Stimulated activated naive CD8-positive, alpha-beta T cell treated with anti-CD3 and anti-CD28 coated beads, Interleukin-15, amount 100 ng/mL, for 72 hours (primary cell): ENCODE results near the gene IFT20.

Experiments
- ATAC-seq: fragments of 150-1000 bp; cut with Tn5 transposase; 2 replicates; pipeline ENCODE4 v1.10.0; 2021; ENCODE audit warnings: mild to moderate bottlenecking, moderate library complexity
- DNase-seq, 2 donors: peaks; one replicate each; pipeline ENCODE4 v3.0.0; 2021 to 2022
- H3K27ac Mint-ChIP-seq, 2 donors: one replicate each; pipeline ENCODE4 v1.8.0; 2022; ENCODE audit warnings: mild to moderate bottlenecking in 2 of 2, mixed read lengths in 2 of 2, moderate library complexity in 2 of 2
- H3K27me3 Mint-ChIP-seq: one replicate; pipeline ENCODE4 v1.8.0; 2022; ENCODE audit warnings: mixed read lengths
- H3K4me1 Mint-ChIP-seq: one replicate; pipeline ENCODE4 v1.8.0; 2022; ENCODE audit warnings: mild to moderate bottlenecking, mixed read lengths
- H3K4me3 Mint-ChIP-seq, 2 donors: one replicate each; pipeline ENCODE4 v1.8.0; 2022; ENCODE audit warnings: mild to moderate bottlenecking in 2 of 2, mixed read lengths in 2 of 2, moderate library complexity in 1 of 2
- H3K9me3 Mint-ChIP-seq, 2 donors: one replicate each; pipeline ENCODE4 v1.8.0; 2022; ENCODE audit warnings: mixed read lengths in 2 of 2

IFT20 gene

GRCh38 chr17:28331891-28332420 is 3.3 kb downstream of the IFT20 start:
- peaks cover 27% of the 10 kb centered on the region for H3K4me1 Mint-ChIP-seq
- no peaks in the 10 kb centered on the region for H3K9me3 Mint-ChIP-seq
- ATAC-seq (no peak), DNase-seq (no peak)
- no peak overlapping the region for H3K4me3 Mint-ChIP-seq
- no peaks in the 10 kb centered on the region for H3K27me3 Mint-ChIP-seq
- no peak overlapping the region for H3K27ac Mint-ChIP-seq

- ATAC-seq = no peak
- H3K4me1 Mint-ChIP-seq = peaks cover 27% of the 10 kb centered on the region
- no peak for DNase-seq
- no peaks in the 10 kb centered on the region for H3K9me3 Mint-ChIP-seq
- H3K4me3 Mint-ChIP-seq = no peak overlapping the region
- peak overlapping the region in 1 of 2 donors; percentile 76 for H3K27ac Mint-ChIP-seq
- no peaks in the 10 kb centered on the region for H3K27me3 Mint-ChIP-seq
Measured at GRCh38 chr17:28330671-28331070, 4.6 kb downstream of the IFT20 start.

- H3K27ac Mint-ChIP-seq = no peak overlapping the region
- ATAC-seq (no peak), DNase-seq (no peak)
- no peak overlapping the region for H3K4me3 Mint-ChIP-seq
- H3K4me1 Mint-ChIP-seq = peaks cover 11% of the 10 kb centered on the region
- no peaks in the 10 kb centered on the region for H3K27me3 Mint-ChIP-seq
- no peaks in the 10 kb centered on the region for H3K9me3 Mint-ChIP-seq
Measured at GRCh38 chr17:28328325-28328724, 6.9 kb downstream of the IFT20 start.

- DNase-seq (no peak), ATAC-seq (no peak)
- H3K4me1 Mint-ChIP-seq = peaks cover 11% of the 10 kb centered on the region
- no peaks in the 10 kb centered on the region for H3K27me3 Mint-ChIP-seq
- no peaks in the 10 kb centered on the region for H3K9me3 Mint-ChIP-seq
- H3K4me3 Mint-ChIP-seq = no peak overlapping the region
- no peak overlapping the region for H3K27ac Mint-ChIP-seq
Measured at GRCh38 chr17:28327709-28328108, 7.6 kb downstream of the IFT20 start.

GRCh38 chr17:28327031-28327607 is 8.2 kb downstream of the IFT20 start:
- Mint-ChIP-seq H3K9me3 (no peaks in the 10 kb centered on the region), H3K27ac (no peak overlapping the region), H3K4me3 (no peak overlapping the region), H3K4me1 (peaks cover 11% of the 10 kb centered on the region), H3K27me3 (no peaks in the 10 kb centered on the region)
- peak in 1 of 2 donors; percentile 45 for DNase-seq
- peak; percentile 99 for ATAC-seq

- Mint-ChIP-seq H3K9me3 (no peaks in the 10 kb centered on the region), H3K27me3 (no peaks in the 10 kb centered on the region), H3K27ac (peak overlapping the region in 1 of 2 donors; percentile 15), H3K4me1 (peaks cover 19% of the 10 kb centered on the region), H3K4me3 (no peak overlapping the region)
- no peak for DNase-seq
- no peak for ATAC-seq
Measured at GRCh38 chr17:28326114-28326513, 9.2 kb downstream of the IFT20 start.

- ATAC-seq = no peak
- H3K27ac Mint-ChIP-seq = no peak overlapping the region
- no peak overlapping the region for H3K4me3 Mint-ChIP-seq
- no peaks in the 10 kb centered on the region for H3K27me3 Mint-ChIP-seq
- no peak for DNase-seq
- no peaks in the 10 kb centered on the region for H3K9me3 Mint-ChIP-seq
- peaks cover 28% of the 10 kb centered on the region for H3K4me1 Mint-ChIP-seq
Measured at GRCh38 chr17:28325211-28325610, 10.1 kb downstream of the IFT20 start.

GRCh38 chr17:28324781-28325180 is 10.5 kb downstream of the IFT20 start:
- Mint-ChIP-seq H3K9me3 (no peaks in the 10 kb centered on the region), H3K27ac (no peak overlapping the region), H3K4me3 (no peak overlapping the region), H3K4me1 (peaks cover 32% of the 10 kb centered on the region), H3K27me3 (no peaks in the 10 kb centered on the region)
- no peak for ATAC-seq
- no peak for DNase-seq

- Mint-ChIP-seq H3K27ac (no peak overlapping the region), H3K9me3 (no peaks in the 10 kb centered on the region), H3K4me1 (peaks cover 37% of the 10 kb centered on the region), H3K4me3 (no peak overlapping the region), H3K27me3 (no peaks in the 10 kb centered on the region)
- DNase-seq (no peak), ATAC-seq (no peak)
Measured at GRCh38 chr17:28324267-28324745, 11.0 kb downstream of the IFT20 start.

- H3K27me3 Mint-ChIP-seq = no peaks in the 10 kb centered on the region
- peak overlapping the region; percentile 49 to 52 for H3K27ac Mint-ChIP-seq
- H3K9me3 Mint-ChIP-seq = no peaks in the 10 kb centered on the region
- ATAC-seq = no peak
- DNase-seq = no peak
- peaks cover 48% of the 10 kb centered on the region for H3K4me1 Mint-ChIP-seq
- H3K4me3 Mint-ChIP-seq = peak overlapping the region; percentile 87 to 95
Measured at GRCh38 chr17:28320215-28321061, 14.8 kb downstream of the IFT20 start.

GRCh38 chr17:28319598-28319935 is 15.7 kb downstream of the IFT20 start:
- H3K27ac Mint-ChIP-seq = peak overlapping the region; percentile 95 to 99
- H3K4me1 Mint-ChIP-seq = peaks cover 48% of the 10 kb centered on the region
- DNase-seq (no peak), ATAC-seq (no peak)
- H3K4me3 Mint-ChIP-seq = peak overlapping the region; percentile 87 to 95
- no peaks in the 10 kb centered on the region for H3K27me3 Mint-ChIP-seq
- H3K9me3 Mint-ChIP-seq = no peaks in the 10 kb centered on the region

- H3K9me3 Mint-ChIP-seq = no peaks in the 10 kb centered on the region
- H3K4me1 Mint-ChIP-seq = peaks cover 48% of the 10 kb centered on the region
- H3K27ac Mint-ChIP-seq = peak within 1 kb of the TSS; percentile 95 to 99
- H3K27me3 Mint-ChIP-seq = no peaks in the 10 kb centered on the region
- ATAC-seq (peak; percentile 98), DNase-seq (peak; percentile 93 to 96)
- H3K4me3 Mint-ChIP-seq = peak within 1 kb of the TSS; percentile 87 to 95
Measured at GRCh38 chr17:28318759-28319597, 16.3 kb downstream of the IFT20 start, which contains the start of gene TMEM97. TSS of gene TMEM97 (plus strand) at chr17:28319200. CDS start at chr17:28319240, 40 bp downstream.

- no peaks in the 10 kb centered on the region for H3K9me3 Mint-ChIP-seq
- peak overlapping the region; percentile 87 to 95 for H3K4me3 Mint-ChIP-seq
- ATAC-seq = peak; percentile 10
- peak in 1 of 2 donors; percentile 19 for DNase-seq
- peak overlapping the region; percentile 74 to 94 for H3K27ac Mint-ChIP-seq
- H3K4me1 Mint-ChIP-seq = peaks cover 48% of the 10 kb centered on the region
- H3K27me3 Mint-ChIP-seq = no peaks in the 10 kb centered on the region
Measured at GRCh38 chr17:28317966-28318758, 17.1 kb downstream of the IFT20 start.

- Mint-ChIP-seq H3K9me3 (no peaks in the 10 kb centered on the region), H3K27me3 (no peaks in the 10 kb centered on the region), H3K4me3 (peak overlapping the region; percentile 87 to 95), H3K4me1 (peaks cover 48% of the 10 kb centered on the region), H3K27ac (no peak overlapping the region)
- no peak for ATAC-seq
- DNase-seq = no peak
Measured at GRCh38 chr17:28317099-28317965, 17.9 kb downstream of the IFT20 start.
